GM12864 (cell line): ENCODE data around the gene NDUFC2.

Experiments used
- DNase-seq: peaks from one replicate; pipeline ENCODE4 v3.0.0-alpha.2; 2011; ENCODE audit warnings: low read depth
- H3K4me3 ChIP-seq: 2 replicates; pipeline ENCODE4 v1.5.1; 2011; ENCODE audit warnings: mild to moderate bottlenecking, low read depth, low read length, control low read depth
- CTCF ChIP-seq: IDR thresholded peaks from 2 replicates; pipeline ENCODE4 v1.5.1; 2011; ENCODE audit warnings: low read depth, mild to moderate bottlenecking, moderate library complexity, low read length, control low read depth, inconsistent platforms; ENCODE audit errors: missing control alignments

The NDUFC2 gene

GRCh38 chr11:78027759-78028158, 51.9 kb downstream of the NDUFC2 start:
- no peak for DNase-seq
- TF ChIP-seq CTCF: no peak
- H3K4me3 ChIP-seq: no peak overlapping the region

- DNase-seq: no peak
- no peak for TF ChIP-seq CTCF
- no peak overlapping the region for H3K4me3 ChIP-seq
Measured at GRCh38 chr11:78025378-78025777, 54.3 kb downstream of the NDUFC2 start.

- H3K4me3 ChIP-seq: no peak overlapping the region
- no peak for DNase-seq
- TF ChIP-seq CTCF: no peak
Measured at GRCh38 chr11:78023426-78023825, 56.2 kb downstream of the NDUFC2 start.

GRCh38 chr11:78022397-78023396, 57.0 kb downstream of the NDUFC2 start, which contains the start of gene KCTD14:
Gene KCTD14, minus strand, starts transcription at chr11:78023276. Its CDS starts 27 bp downstream, at chr11:78023249.
- no peak for TF ChIP-seq CTCF
- no peak within 1 kb of the TSS for H3K4me3 ChIP-seq
- no peak for DNase-seq

- no peak for DNase-seq
- no peak overlapping the region for H3K4me3 ChIP-seq
- no peak for TF ChIP-seq CTCF
Measured at GRCh38 chr11:78021611-78022010, 58.1 kb downstream of the NDUFC2 start.

- no peak for TF ChIP-seq CTCF
- DNase-seq: no peak
- H3K4me3 ChIP-seq: no peak overlapping the region
Measured at GRCh38 chr11:78020246-78020645, 59.4 kb downstream of the NDUFC2 start.
